A549 (cell line): Measurements from ENCODE around the gene DOCK11. TPM values are rescaled to one million over a fixed set of nuclear protein-coding genes. Genes with fewer than 3 reads are reported as not detected.

Experiments used
- ATAC-seq, 2 experiments: fragments of 200-7000 bp in 1 of 2; fragments of >200 bp in 1 of 2; cut with Nextera tagmentation in 1 of 2; cut with Tn5 transposase in 1 of 2; 3 replicates each; pipeline versions ENCODE4 v1.8.0 to v1.9.1; 2018 to 2020; ENCODE audit warnings: mild to moderate bottlenecking in 1 of 2, moderate library complexity in 1 of 2
- CTCF ChIA-PET: fragments of 300-600 bp; sonication (Branson Sonifier 250); formaldehyde crosslinking; extraction: SDS; loops from one replicate; lab custom pipeline; 2021; ENCODE audit warnings: antibody characterized with exemption, inconsistent platforms; lab: Yijun Ruan, JAX
- POLR2A ChIA-PET: fragments of 350-600 bp; formaldehyde crosslinking; extraction: SDS; loops from one replicate; lab custom pipeline; 2021; ENCODE audit warnings: antibody characterized with exemption, inconsistent platforms; lab: Yijun Ruan, JAX
- DNase-seq, 2 experiments: peaks; one replicate each; pipeline versions ENCODE4 v3.0.0 to v3.0.0-alpha.2; 2011 to 2016; ENCODE audit warnings: low read depth in 1 of 2, low spot score in 1 of 2
- FAIRE-seq: peaks from 2 replicates; lab custom pipeline; 2011; peaks lifted over from hg19 to GRCh38; lab: Jason Lieb, UNC
- H3K27ac ChIP-seq, 2 experiments: fragments of >200 bp; sonication (Bioruptor Twin); formaldehyde crosslinking; 3 replicates each; pipeline ENCODE4 v1.5.1; 2016 to 2017
- H3K4me1 ChIP-seq: fragments of >200 bp; sonication (Bioruptor Twin); formaldehyde crosslinking; 3 replicates; pipeline ENCODE4 v1.6.1; 2016
- H3K4me2 ChIP-seq: fragments of >200 bp; sonication (Bioruptor Twin); formaldehyde crosslinking; 3 replicates; pipeline ENCODE4 v1.6.1; 2016
- H3K4me3 ChIP-seq: fragments of >200 bp; sonication (Bioruptor Twin); formaldehyde crosslinking; 3 replicates; pipeline ENCODE4 v1.5.1; 2016
- H3K9me3 ChIP-seq: fragments of >200 bp; sonication (Bioruptor Twin); formaldehyde crosslinking; 3 replicates; pipeline ENCODE4 v1.6.1; 2016
- BHLHE40 ChIP-seq: IDR thresholded peaks from 2 replicates; pipeline ENCODE4 v1.6.1; 2012; ENCODE audit warnings: low read depth, low read length, inconsistent platforms
- CBX8 ChIP-seq: fragments of 200-600 bp; sonication (generic); IDR thresholded peaks from 2 replicates; pipeline ENCODE4 v1.6.1; 2016
- CEBPB ChIP-seq, 2 experiments: fragments of >200 bp in 1 of 2; sonication (Bioruptor Twin) in 1 of 2; formaldehyde crosslinking in 1 of 2; IDR thresholded peaks; 2 replicates each; pipeline ENCODE4 v1.6.1; 2012 to 2016
- CHD4 ChIP-seq: fragments of 200-600 bp; sonication (generic); IDR thresholded peaks from 2 replicates; pipeline ENCODE4 v1.6.1; 2016; ENCODE audit warnings: antibody characterized with exemption, mild to moderate bottlenecking, borderline replicate concordance
- EHF ChIP-seq: fragments of 250-450 bp; sonication (Bioruptor Pico); IDR thresholded peaks from 2 replicates; pipeline ENCODE4 v1.5.0; 2020; ENCODE audit warnings: mild to moderate bottlenecking
- EHMT2 ChIP-seq: fragments of 200-600 bp; sonication (generic); IDR thresholded peaks from 2 replicates; pipeline ENCODE4 v1.6.1; 2016; ENCODE audit warnings: antibody characterized with exemption, low read depth, mild to moderate bottlenecking, moderate library complexity
- ESRRA ChIP-seq: fragments of 150-350 bp; IDR thresholded peaks from 2 replicates; pipeline ENCODE4 v1.6.1; 2014; ENCODE audit warnings: mild to moderate bottlenecking, low read length, borderline replicate concordance
- FOXS1 ChIP-seq: fragments of 250-450 bp; sonication (Bioruptor Pico); IDR thresholded peaks from 2 replicates; pipeline ENCODE4 v1.5.0; 2020; ENCODE audit warnings: mild to moderate bottlenecking, moderate library complexity
- HDAC2 ChIP-seq: fragments of 200-600 bp; sonication (generic); IDR thresholded peaks from 2 replicates; pipeline ENCODE4 v1.6.1; 2016
- HEYL ChIP-seq: fragments of 250-450 bp; sonication (Bioruptor Pico); IDR thresholded peaks from 2 replicates; pipeline ENCODE4 v1.8.0; 2021; ENCODE audit warnings: mild to moderate bottlenecking, moderate library complexity
- HOXA7 ChIP-seq: fragments of 250-450 bp; sonication (Bioruptor Pico); IDR thresholded peaks from 2 replicates; pipeline ENCODE4 v1.5.0; 2020; ENCODE audit warnings: mild to moderate bottlenecking, moderate library complexity
- HOXB13 ChIP-seq: fragments of 250-450 bp; sonication (Bioruptor Pico); IDR thresholded peaks from 2 replicates; pipeline ENCODE4 v1.5.0; 2020; ENCODE audit warnings: low read depth, mild to moderate bottlenecking, moderate library complexity
- HOXB5 ChIP-seq: fragments of 250-450 bp; sonication (Bioruptor Pico); IDR thresholded peaks from 2 replicates; pipeline ENCODE4 v1.5.0; 2020; ENCODE audit warnings: mild to moderate bottlenecking, moderate library complexity
- JUN ChIP-seq, 2 experiments: fragments of >200 bp; sonication (Bioruptor Twin); formaldehyde crosslinking; IDR thresholded peaks; 2 replicates in 1 of 2; 3 replicates in 1 of 2; pipeline ENCODE4 v1.6.1; 2016 to 2017
- KDM1A ChIP-seq: fragments of 200-600 bp; sonication (generic); IDR thresholded peaks from 2 replicates; pipeline ENCODE4 v1.6.1; 2016; ENCODE audit warnings: low read depth, mild to moderate bottlenecking
- MYC ChIP-seq: IDR thresholded peaks from 2 replicates; pipeline ENCODE4 v1.6.1; 2012; ENCODE audit warnings: mild to moderate bottlenecking, inconsistent platforms, low read length, improper control_type of control experiment, borderline replicate concordance
- POLR2A ChIP-seq: IDR thresholded peaks from 2 replicates; pipeline ENCODE4 v1.6.1; 2012; ENCODE audit warnings: mild to moderate bottlenecking, low read length
- POLR2AphosphoS2 ChIP-seq: conservative IDR thresholded peaks from 2 replicates; pipeline ENCODE4 v1.6.1; 2012; ENCODE audit warnings: low read length, improper control_type of control experiment, inconsistent platforms
- RAD21 ChIP-seq, 2 experiments: fragments of >200 bp in 1 of 2; sonication (Bioruptor Twin) in 1 of 2; formaldehyde crosslinking in 1 of 2; IDR thresholded peaks in 1 of 2; conservative IDR thresholded peaks in 1 of 2; 2 replicates in 1 of 2; 3 replicates in 1 of 2; pipeline ENCODE4 v1.6.1; 2012 to 2018; ENCODE audit warnings: inconsistent platforms in 1 of 2
- RCOR1 ChIP-seq: fragments of 150-350 bp; IDR thresholded peaks from 2 replicates; pipeline ENCODE4 v1.6.1; 2014; ENCODE audit warnings: antibody characterized with exemption, low read length, low read depth
- RFX5 ChIP-seq: fragments of 450-650 bp; IDR thresholded peaks from 2 replicates; pipeline ENCODE4 v1.7.1; 2014; ENCODE audit warnings: antibody characterized with exemption, mild to moderate bottlenecking, moderate library complexity
- RNF2 ChIP-seq: fragments of 200-600 bp; sonication (generic); IDR thresholded peaks from 2 replicates; pipeline ENCODE4 v1.6.1; 2016; ENCODE audit warnings: low read depth, mild to moderate bottlenecking, antibody characterized with exemption, moderate library complexity, borderline replicate concordance
- SMC3 ChIP-seq: fragments of >200 bp; sonication (Bioruptor Twin); formaldehyde crosslinking; IDR thresholded peaks from 3 replicates; pipeline ENCODE4 v1.6.1; 2018; ENCODE audit warnings: inconsistent platforms
- SREBF2 ChIP-seq: fragments of 450-650 bp; IDR thresholded peaks from 2 replicates; pipeline ENCODE4 v1.6.1; 2014; ENCODE audit warnings: mild to moderate bottlenecking, moderate library complexity
- TFCP2L1 ChIP-seq: fragments of 250-450 bp; sonication (Bioruptor Pico); IDR thresholded peaks from 2 replicates; pipeline ENCODE4 v1.5.0; 2021; ENCODE audit warnings: mild to moderate bottlenecking
- TP53 ChIP-seq: fragments of 250-450 bp; sonication (Bioruptor Pico); IDR thresholded peaks from 2 replicates; pipeline ENCODE4 v1.5.0; 2021; ENCODE audit warnings: mild to moderate bottlenecking, moderate library complexity
- ZC3H11A ChIP-seq: fragments of 450-650 bp; IDR thresholded peaks from 2 replicates; pipeline ENCODE4 v1.6.1; 2014; ENCODE audit warnings: antibody characterized with exemption, mild to moderate bottlenecking
- ZSCAN20 ChIP-seq: fragments of 250-450 bp; sonication (Bioruptor Pico); IDR thresholded peaks from 2 replicates; pipeline ENCODE4 v1.8.0; 2022; ENCODE audit warnings: mild to moderate bottlenecking, moderate library complexity
- WGBS: methylation state at CpG from one replicate; pipeline ENCODE4 v1.1.6; 2017; ENCODE audit errors: missing lambda C conversion rate; 5-methylcytosine and 5-hydroxymethylcytosine counted together
- polyA plus RNA-seq, 4 experiments: library from polyadenylated mRNA; depleted of rRNA in 3 of 4; stranded (reverse); fragments of >200 nt; fragmentation: RNase III in 1 of 4; extraction: RNeasy Plus Mini Kit Qiagen cat#74134 plus additional on column Dnase treatment in 1 of 4; gene quantifications; 2 replicates in 3 of 4; 3 replicates in 1 of 4; pipeline ENCODE4 v1.2.3, GENCODE V29; 2011 to 2017
- TF ChIP-seq, protein P1 (sequence below): IDR thresholded peaks from 2 replicates; pipeline ENCODE4 v1.6.1; 2012
- TF ChIP-seq, protein P2 (sequence below): fragments of >200 bp; sonication (Bioruptor Twin); formaldehyde crosslinking; IDR thresholded peaks from 3 replicates; pipeline ENCODE4 v1.5.1; 2016
- TF ChIP-seq, protein P3 (sequence below): fragments of 250-450 bp; sonication (Bioruptor Pico); IDR thresholded peaks from 2 replicates; pipeline ENCODE4 v1.5.0; 2021; ENCODE audit warnings: mild to moderate bottlenecking, moderate library complexity, borderline replicate concordance

The DOCK11 gene
- polyA plus RNA-seq, 2 of the 4 experiments (the other 2 are of a cell fraction) = 5.8 to 9.5 TPM

DNA sequence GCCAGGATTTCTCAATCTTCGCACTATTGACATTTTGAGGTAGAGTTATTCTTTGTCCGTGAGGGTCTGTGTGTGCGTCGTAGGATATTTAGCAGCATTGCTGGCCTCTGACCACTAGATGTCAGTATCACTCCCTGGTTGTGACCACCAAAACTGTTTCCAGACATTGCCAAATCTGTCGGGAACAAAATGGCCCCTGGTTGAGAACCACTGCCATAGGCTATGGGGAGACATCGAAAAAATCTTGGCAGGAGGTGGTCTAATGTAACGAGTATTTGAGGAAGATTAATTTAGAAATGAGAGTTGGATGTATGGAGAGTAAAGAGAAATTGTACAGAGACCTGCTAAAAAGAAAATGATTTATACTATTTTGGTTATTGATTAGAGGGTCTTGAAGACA, 108.4 kb downstream of the DOCK11 start:
- TF ChIP-seq JUN (IDR thresholded peaks at IDR 0.05) = no peak
- no peak for TF ChIP-seq KDM1A
- TF ChIP-seq BHLHE40 = no peak
- no peak for TF ChIP-seq HOXA7 (CRISPR knock-in tag)
- TF ChIP-seq CBX8 = no peak
- peak; percentile 33; the same call in 1 of the 2 replicates for TF ChIP-seq ZSCAN20 (CRISPR knock-in tag)
- no peak for TF ChIP-seq EHF (CRISPR knock-in tag)
- TF ChIP-seq HOXB5 (CRISPR knock-in tag) = no peak
- peak; percentile 50 to 53; a peak in 2 of 4 replicates for TF ChIP-seq CEBPB (IDR thresholded peaks at IDR 0.05)
- no peak for TF ChIP-seq ZC3H11A
- TF ChIP-seq, protein P1, sequence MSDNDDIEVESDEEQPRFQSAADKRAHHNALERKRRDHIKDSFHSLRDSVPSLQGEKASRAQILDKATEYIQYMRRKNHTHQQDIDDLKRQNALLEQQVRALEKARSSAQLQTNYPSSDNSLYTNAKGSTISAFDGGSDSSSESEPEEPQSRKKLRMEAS = no peak
- no peak for TF ChIP-seq HEYL (CRISPR knock-in tag)
- no peak for TF ChIP-seq RFX5
- TF ChIP-seq EHMT2 = peak; percentile 98
- no peak for TF ChIP-seq HOXB13 (CRISPR knock-in tag)
- TF ChIP-seq, protein P2, sequence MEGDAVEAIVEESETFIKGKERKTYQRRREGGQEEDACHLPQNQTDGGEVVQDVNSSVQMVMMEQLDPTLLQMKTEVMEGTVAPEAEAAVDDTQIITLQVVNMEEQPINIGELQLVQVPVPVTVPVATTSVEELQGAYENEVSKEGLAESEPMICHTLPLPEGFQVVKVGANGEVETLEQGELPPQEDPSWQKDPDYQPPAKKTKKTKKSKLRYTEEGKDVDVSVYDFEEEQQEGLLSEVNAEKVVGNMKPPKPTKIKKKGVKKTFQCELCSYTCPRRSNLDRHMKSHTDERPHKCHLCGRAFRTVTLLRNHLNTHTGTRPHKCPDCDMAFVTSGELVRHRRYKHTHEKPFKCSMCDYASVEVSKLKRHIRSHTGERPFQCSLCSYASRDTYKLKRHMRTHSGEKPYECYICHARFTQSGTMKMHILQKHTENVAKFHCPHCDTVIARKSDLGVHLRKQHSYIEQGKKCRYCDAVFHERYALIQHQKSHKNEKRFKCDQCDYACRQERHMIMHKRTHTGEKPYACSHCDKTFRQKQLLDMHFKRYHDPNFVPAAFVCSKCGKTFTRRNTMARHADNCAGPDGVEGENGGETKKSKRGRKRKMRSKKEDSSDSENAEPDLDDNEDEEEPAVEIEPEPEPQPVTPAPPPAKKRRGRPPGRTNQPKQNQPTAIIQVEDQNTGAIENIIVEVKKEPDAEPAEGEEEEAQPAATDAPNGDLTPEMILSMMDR = peak; percentile 73
- no peak for TF ChIP-seq FOXS1
- TF ChIP-seq SMC3 = peak; percentile 66
- TF ChIP-seq TFCP2L1 (CRISPR knock-in tag) = no peak
- no peak for TF ChIP-seq MYC
- TF ChIP-seq HDAC2 = no peak
- no peak for TF ChIP-seq SREBF2
- TF ChIP-seq, protein P3, sequence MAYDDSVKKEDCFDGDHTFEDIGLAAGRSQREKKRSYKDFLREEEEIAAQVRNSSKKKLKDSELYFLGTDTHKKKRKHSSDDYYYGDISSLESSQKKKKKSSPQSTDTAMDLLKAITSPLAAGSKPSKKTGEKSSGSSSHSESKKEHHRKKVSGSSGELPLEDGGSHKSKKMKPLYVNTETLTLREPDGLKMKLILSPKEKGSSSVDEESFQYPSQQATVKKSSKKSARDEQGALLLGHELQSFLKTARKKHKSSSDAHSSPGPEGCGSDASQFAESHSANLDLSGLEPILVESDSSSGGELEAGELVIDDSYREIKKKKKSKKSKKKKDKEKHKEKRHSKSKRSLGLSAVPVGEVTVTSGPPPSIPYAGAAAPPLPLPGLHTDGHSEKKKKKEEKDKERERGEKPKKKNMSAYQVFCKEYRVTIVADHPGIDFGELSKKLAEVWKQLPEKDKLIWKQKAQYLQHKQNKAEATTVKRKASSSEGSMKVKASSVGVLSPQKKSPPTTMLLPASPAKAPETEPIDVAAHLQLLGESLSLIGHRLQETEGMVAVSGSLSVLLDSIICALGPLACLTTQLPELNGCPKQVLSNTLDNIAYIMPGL (CRISPR knock-in tag) = no peak
- no peak for TF ChIP-seq RCOR1
- TF ChIP-seq ESRRA = no peak
- peak; percentile 71 to 72 for TF ChIP-seq RAD21 (conservative IDR thresholded peaks at IDR 0.05 in 1 of 2, IDR thresholded peaks at IDR 0.05 in 1 of 2)
- TF ChIP-seq POLR2AphosphoS2 = no peak
- TF ChIP-seq TP53 = no peak
- no peak for TF ChIP-seq CHD4
- TF ChIP-seq POLR2A = no peak
- no peak for TF ChIP-seq RNF2
- ChIA-PET CTCF (interaction anchor here (1.3 kb wide), 1 partner anchor 10 kb away, joined by 4 read pairs; no protein-coding TSS in a partner anchor), POLR2A (no interaction called here)
- H3K4me3 ChIP-seq = 0 out of 3 replicates have a peak overlapping the region, but pooled peaks have one; percentile 16
- DNase-seq = peak; percentile 53 to 69
- peaks cover 4% of the 10 kb centered on the region; the same call in 2 of the 3 replicates for H3K4me1 ChIP-seq
- H3K4me2 ChIP-seq = peak overlapping the region; percentile 60; the same call in 2 of the 3 replicates
- no peaks in the 10 kb centered on the region for H3K9me3 ChIP-seq
- 1% methylated on average over 7 of the region's 7 CpGs for WGBS
- no peak overlapping the region for H3K27ac ChIP-seq
- ATAC-seq = peak; percentile 89 to 94
- peak; percentile 97 for FAIRE-seq
